HTERT RPE-1 (cell line): ENCODE results near the gene PIP5K1B.

ENCODE experiments used
- in situ Hi-C: fragments of 300-500 bp; cut with MboI; formaldehyde crosslinking; loops from 4 replicates; pipeline ENCODE4 v1.14.3; 2020; ENCODE audit warnings: low sequenced_read_pairs

Gene PIP5K1B

DNA sequence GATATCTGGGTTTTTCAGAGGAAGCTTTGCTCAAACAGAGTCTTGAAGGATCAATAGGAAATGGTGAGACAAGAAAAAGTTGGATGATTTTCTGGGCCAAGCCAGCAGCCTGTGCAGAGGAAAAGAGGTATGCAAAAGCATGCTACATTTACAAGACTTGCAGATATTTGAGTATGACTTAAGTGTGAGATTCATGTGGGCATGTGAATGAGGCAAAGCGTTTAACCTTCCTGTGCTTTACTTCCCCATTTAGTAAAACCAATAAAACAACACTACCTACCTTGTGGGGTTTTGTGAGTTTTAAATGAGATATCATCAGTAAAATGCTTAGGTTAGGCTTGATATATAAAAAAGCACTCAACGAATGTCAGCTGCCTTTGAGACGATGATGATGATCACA lies 58.1 kb downstream of the PIP5K1B start:
- in situ Hi-C loops = no loop called here

DNA sequence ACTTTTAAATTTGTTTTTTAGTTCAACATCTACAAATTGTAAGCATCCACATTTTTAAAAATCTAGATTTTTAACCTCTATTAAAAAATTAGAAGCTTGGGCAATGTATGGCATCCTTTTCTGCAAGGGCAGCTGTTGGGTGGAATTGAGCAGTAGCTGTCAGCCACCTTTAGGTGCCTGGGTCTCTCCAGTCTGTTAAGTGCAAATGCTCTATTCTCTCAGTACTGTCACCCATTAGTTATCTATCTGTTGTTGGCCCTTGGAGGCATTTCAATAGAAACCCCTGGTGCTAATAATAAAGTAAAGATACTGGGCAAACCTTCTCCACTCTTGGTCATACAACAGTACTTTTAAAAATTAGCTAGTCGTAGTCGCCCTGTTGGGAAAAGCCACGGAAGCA lies 63.6 kb downstream of the PIP5K1B start:
- in situ Hi-C loops = no loop called here

DNA sequence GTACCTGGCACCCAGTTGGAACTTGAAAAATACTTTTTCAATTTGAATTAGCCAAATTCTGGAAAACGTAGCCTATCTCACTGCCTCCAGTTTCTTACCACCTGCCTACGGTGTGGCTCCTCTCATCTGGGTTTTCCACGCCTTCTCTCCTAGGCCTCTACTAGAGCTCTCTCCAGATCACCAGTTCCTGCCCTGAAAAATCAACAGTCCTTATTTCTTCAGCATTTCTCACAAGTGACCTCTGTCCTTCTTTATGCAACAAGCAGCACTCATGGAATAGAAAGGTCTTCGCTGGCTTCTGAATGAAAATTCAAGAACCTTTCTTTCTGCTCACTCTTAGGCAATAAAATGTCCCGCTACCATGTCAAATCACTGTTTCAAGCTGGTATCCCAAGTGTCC lies 64.8 kb downstream of the PIP5K1B start:
- in situ Hi-C loops = no loop called here

DNA sequence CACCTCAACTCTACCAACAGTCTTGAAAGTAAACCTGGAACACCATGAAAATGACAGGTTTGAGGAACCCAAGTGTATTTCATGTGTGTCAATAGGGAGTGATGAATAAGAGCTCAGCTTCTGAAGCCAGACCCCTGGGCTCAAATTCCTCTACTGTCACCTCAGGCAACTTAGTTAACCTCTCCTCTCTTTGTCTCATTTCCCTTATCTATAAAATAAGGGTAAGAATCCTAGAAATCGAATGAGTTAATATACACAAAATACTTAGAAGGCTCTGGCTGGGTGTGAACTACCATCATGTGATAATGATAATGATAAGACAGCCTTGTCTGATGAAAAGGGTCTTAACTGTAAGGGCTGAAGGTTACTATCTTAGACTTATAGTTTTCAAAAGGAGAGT lies 66.3 kb downstream of the PIP5K1B start:
- in situ Hi-C loops = no loop called here

DNA sequence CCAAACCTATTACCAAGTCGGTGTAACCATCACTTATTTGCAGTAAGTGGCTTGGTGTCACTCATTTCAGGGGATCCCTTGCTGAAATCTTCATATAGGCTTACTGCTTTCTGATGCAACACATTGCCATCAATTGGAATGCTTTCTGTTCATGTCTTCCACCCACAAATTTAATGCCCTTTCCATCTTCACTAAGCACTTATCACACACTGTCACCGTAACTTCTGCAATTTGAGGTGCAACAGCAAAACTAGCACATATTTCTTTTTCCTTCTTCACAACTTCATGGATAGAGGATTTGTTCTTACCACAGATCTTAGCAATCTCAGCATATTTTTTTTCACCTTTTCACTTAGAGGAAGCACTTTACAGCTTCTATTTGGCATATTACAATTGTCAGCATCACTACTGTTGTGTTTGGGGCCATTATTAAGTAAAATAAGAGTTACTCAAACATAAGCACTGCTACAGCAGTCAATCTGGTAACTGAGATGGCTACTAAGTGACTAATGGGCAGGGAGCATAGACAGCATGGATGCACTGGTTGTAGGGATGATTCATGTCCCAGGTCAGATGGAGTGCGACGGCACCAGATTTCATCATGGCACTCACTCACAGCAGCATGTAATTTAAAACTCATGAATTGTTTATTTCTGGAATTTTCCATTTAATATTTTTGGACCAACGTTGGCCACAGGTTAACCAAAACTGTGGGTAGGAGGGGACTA lies 70.1 kb downstream of the PIP5K1B start:
- in situ Hi-C loops = no loop called here

DNA sequence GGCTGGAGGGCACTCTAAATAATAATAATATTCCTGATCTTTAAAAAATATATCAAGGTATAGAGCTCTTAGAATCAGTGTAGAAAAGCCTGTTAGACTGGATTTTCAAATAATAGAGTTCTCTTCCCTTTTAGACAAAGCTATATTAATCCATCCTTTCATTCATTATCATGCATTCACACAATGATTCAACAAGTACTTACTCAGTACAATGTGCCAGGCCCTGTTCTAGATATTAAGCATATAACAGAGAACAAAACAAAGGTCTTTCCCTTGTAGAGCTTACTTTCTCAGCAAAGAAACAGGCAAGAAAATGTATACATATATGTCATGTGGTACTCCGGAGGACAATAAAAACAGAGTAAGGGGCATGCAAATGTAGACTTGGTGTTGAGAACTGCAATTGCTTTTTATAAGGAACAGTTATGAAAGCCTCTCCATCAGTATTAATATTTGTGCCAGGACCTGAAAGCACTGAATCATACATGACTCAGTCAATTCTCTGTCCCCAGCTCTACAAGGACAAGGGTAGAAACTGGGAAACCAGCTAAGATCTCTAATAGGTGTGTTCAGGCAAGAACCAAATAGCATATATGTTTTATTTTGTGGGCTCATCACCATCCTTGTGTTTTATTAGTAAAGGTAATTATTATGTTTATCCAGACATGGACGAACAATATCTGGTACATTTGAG lies 72.2 kb downstream of the PIP5K1B start:
- in situ Hi-C loops = no loop called here

DNA sequence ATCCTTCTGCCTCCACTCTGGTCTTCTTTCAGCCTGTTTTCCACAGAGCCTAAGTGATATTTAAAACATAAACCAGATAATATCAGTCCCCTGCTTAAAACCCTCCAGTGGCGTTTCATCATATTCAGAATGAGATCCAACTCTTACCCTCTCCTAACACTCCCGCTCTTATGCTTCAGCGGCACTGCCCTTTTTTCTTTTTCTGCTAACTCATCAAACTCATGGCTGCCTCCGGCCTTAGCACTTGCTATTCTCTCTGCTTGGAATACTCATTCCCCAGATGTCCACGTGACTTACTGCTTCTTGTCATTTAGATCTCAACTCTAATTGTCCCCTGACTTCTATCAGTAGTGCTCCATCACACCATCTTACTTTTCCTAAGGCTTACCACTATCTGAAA lies 73.6 kb downstream of the PIP5K1B start:
- in situ Hi-C loops = no loop called here

DNA sequence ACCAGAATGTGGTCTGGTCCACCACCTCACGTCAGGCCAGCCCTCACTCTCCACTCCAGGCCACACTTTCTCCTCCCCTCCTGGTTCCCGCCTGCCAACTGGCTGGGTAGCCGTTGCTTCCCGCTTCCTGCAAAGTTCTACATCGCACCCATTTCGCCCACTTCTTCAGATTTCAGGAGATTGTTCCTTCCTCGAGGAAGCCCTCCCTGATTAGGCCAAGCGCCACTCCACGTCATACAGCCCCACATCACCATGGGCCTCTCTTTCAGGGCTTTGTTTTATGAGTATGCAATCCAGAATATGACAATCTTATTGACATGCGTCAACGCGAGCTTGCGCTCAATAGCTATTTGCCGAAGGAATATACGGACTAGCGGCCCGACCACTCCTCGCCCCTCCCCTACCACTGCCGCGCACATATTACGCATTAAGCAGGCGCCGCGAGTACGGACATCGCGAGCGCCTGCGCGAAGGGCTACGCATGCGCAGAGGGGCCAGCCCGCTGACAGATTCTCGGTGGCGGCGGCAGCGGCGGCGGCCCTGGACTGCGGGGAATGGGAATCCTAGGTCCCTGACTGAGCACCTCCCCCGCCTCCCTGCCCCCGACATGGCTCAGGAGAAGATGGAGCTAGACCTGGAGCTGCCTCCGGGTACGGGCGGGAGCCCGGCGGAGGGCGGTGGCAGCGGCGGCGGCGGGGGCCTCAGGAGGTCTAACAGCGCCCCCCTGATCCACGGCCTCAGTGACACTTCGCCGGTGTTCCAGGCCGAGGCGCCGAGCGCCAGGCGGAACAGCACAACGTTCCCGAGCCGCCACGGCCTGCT lies 74.7 kb downstream of the PIP5K1B start:
- in situ Hi-C loops = no loop called here

DNA sequence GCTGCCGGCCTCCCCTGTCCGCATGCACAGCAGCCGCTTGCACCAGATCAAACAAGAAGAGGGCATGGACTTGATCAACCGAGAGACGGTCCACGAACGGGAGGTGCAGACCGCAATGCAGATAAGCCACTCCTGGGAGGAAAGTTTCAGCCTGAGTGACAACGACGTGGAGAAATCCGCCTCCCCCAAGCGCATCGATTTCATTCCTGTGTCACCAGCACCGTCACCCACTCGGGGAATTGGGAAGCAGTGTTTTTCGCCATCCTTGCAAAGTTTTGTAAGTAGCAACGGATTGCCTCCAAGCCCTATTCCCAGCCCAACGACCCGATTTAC lies 75.3 kb downstream of the PIP5K1B start:
- in situ Hi-C loops = no loop called here

DNA sequence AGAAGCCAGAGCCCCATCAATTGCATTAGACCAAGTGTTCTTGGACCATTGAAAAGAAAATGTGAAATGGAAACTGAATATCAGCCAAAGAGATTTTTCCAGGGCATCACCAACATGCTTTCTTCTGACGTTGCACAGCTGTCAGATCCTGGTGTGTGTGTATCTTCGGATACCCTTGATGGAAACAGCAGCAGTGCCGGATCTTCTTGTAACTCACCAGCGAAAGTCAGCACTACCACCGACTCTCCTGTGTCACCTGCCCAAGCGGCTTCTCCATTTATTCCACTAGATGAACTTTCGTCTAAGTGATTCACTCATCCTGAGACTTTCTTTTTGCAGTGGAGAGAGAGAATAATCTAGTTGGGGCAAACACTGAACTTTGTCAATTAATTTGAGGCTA lies 75.7 kb downstream of the PIP5K1B start:
- in situ Hi-C loops = no loop called here

DNA sequence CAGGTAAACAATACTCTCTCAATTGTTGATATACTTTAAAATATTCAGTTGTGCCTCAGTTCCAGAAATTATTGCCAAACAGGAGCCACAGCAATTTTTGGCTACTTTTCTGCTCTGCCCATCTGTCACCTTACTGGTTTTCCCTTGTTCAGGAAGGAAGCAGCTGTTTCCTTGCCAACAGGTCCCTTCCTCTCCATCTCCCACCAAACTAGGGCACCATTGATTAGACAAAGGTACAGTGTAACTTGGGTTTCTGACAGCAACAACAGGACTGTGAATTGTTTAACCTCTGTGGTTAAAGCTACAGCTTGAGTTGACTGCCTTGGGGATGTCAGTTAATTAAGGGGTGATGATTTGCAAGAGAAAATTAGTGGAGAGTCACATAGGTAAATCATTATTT lies 76.9 kb downstream of the PIP5K1B start:
- in situ Hi-C loops = no loop called here

DNA sequence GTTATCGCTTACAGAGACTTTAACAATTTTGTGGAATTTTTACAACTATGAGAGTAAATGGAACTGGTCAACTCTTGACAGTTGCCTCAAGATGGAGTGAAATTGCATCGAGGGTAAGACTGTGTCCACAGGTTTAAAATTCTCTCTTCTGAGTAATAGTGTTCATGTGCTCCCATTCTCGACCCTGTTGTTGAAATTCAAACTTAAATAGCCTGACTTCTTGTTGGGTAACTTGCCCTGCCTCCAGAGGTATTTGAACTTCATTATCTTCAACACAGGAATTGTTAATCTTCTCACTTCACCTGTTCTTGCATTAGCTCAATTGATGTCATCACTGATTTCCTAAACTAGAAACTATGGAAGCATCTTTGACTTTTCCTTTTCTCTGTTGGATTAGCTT lies 77.5 kb downstream of the PIP5K1B start:
- in situ Hi-C loops = no loop called here

DNA sequence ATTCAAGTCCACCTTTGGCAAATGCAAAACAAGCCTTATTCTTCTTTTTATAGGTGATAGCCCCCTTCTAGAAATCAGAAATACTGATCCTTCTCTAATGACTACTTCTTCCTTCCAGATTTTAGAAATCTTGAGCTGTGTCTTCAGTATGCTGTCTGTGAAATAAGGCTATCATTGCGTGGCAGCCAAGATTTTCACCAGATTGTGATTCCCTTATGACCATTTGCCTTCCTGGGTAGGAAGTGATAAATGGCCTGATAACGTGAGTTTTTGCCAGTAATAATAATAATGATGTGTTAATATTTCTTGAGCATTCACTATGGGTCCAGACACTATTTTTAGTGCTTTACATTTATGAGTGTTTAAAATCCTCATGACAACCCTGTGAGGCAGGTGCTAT lies 80.9 kb downstream of the PIP5K1B start:
- in situ Hi-C loops = no loop called here

DNA sequence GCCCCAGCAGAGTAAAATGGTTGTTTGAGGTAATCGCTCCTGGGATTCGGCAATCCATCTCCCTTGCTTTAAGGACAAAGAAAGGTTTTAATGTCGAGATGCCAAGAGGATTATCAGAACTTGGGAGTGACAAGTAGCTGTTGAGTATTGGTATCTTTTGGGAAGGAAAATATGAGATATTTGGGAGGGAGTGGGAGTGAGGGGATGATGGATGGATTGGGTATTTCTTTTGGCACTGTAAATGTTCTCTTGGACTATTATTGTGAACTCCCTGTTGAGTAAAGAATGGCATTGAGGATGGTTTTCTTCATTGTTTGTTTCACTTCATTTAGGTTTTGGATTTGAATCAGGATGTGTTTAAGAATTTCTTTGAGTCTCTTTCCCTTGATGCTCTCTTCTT lies 86.1 kb downstream of the PIP5K1B start:
- in situ Hi-C loops = no loop called here

DNA sequence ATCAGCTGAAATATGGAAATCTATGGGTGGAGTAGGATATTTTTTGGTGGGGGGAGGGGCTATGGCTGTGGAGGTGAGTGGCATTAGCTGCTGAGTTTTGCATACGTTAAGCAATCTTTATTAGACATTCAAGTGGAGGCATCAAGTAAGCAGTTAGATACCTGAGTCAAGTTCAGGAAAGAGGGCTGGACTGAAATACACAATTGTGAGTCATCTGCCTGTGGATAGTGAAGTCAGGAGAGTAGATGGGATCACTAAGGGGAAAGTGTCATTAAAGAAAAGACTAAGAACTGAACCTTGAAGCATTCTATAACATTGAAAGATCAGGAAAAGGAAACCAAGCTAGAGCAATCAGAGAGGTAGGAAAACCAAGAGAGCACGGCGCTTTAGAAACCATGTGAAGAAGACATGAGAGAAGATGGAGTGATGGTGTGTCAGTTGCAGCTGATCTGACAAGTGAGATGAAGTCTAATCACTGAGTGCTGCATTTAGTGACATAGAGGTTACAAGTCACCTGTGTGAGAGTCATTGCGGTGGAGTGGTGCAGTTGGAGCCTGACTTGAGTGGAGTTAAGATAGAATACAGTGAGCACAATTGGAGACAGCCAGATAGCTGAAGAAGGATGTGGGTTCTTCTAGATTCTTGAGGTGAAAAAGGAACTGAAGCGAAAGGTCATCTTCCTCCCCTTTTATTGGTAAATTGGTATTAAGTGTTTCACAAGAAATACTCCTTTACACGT lies 88.7 kb downstream of the PIP5K1B start:
- in situ Hi-C loops = no loop called here

DNA sequence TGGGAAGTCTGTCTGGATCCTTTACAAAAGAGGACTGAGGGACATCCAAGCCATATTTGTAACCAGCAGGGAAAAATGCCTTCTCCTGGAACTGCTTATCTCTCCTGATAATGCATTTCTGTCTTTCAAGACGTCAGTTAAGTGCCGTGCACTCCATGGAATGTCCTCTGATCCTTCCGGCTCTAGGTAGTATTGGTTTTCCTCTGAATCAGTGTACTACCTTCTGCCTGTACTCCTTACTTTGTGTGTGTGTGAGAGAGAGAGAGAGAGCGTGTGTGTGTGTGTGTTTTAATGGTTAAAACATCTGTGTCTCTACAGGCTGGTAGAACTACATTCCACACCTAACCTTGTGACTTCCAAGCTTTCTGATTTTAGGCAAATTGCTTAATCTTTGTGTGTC lies 89.9 kb downstream of the PIP5K1B start:
- in situ Hi-C loops = no loop called here

DNA sequence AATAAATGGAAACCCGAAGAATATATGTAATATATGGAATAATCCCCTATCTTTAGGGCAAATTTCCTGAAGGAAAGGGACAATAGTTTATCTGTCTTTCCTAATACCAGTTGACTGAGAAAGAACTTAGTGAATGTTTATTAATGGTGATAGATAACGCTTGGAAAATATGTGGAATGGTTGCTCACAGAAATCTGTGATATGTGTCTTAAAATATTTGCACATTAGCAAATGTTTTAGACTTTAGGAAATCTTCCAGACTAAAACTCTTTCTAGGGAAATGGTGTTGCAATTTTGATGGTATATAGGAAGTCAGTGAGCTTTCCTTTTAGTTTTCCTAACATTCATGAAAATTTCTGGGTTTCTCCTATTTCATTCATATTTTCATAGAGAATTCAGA lies 90.4 kb downstream of the PIP5K1B start:
- in situ Hi-C loops = no loop called here

DNA sequence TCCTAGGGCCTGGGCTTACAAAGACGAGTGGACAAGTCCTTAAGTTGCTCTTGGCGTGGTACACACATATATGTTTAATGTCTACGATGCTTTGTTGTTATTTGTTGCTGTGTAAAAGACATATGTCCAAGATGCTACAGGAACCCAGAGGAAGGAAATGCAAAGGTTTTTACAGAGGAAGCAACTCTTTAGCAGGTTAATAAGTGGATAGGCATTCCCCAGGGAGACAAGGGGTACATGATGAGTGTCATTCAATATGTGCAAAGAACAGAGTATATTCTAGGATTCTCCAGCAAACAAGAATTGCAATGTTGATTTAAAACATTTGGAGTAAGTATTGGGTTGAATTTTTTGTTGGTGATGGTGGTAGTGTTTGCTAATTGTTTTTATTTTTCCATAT lies 92.1 kb downstream of the PIP5K1B start:
- in situ Hi-C loops = no loop called here

DNA sequence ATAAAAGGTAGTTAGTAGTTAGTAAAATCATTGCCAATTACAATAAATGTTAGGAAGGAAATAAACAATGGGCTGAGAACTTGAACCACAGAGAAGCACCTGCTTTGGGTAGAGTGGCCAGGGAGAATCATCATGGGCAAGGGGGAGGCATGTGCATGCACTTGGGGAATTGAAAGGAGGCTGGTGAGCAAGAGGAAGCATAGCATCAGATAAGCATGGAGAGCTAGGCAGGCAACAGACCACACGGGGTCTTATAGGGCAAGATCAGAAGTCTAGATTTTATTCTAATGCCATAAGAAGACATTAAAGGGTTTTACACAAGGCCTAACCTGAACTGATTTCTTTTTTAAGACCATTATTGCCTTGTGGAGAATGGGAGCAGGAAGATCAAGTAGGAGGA lies 93.4 kb downstream of the PIP5K1B start:
- in situ Hi-C loops = no loop called here

DNA sequence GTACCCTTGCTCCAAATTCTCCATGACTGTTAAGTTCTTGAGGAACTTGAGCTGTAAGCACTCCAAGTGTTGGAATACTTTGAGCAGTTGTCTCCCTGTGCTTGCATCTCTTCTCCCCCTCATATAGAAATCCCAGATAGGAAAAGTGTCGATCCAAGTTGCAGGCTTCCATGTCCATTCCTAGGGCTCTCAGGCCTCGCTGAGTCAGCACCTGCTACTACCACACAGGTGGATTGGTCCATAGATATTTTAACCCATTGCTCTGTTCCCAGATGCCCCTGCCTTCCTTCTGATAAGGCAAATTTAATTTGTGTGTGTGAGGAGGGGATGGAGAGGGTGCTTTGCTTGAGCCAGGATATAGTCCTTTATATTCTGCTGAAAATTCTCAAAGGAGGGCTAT lies 95.8 kb downstream of the PIP5K1B start:
- in situ Hi-C loops = no loop called here

DNA sequence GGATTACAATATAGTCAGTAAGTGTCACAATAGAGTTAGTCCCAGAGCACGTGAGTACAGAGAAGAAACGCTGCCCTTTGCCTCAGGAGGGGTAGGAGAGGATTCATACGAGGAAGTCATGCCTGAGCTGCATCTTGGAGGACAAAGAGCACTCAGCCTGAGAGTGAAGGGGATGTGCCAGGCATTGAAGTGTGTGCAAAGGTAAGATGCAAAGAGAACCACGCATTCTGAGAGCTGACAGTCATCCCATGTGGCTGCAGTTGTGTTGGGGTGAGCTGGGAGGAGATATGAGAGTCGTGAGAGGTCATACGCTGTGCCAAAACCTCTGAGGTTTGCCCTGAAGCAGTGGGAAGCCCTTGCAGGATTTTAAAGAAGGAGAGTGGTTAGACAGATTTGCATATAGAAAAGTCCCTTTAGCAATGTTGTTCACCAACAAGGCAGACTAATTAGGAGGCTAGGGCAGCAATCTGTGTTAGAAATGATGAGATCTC lies 97.5 kb downstream of the PIP5K1B start:
- in situ Hi-C loops = no loop called here
